NT2/D1 (cell line): ENCODE results near the gene PPFIA1.
"Not testable (repeated sequence)": the region's sequence is repeated elsewhere in the genome, so short reads cannot be mapped to it uniquely, and the experiment has no call there.

Experiments used
- DNase-seq: peaks from one replicate; pipeline ENCODE4 v3.0.0-alpha.2; 2011; ENCODE audit warnings: low read depth, low spot score
- H3K27me3 ChIP-seq: 2 replicates; pipeline ENCODE4 v1.6.0; 2011; ENCODE audit warnings: mild to moderate bottlenecking; ENCODE audit not compliant: insufficient read length, insufficient read depth
- H3K36me3 ChIP-seq: 2 replicates; pipeline ENCODE4 v1.6.1; 2011; ENCODE audit warnings: mild to moderate bottlenecking, low read length, mixed read lengths; ENCODE audit not compliant: insufficient read depth, insufficient read length
- H3K4me1 ChIP-seq: 2 replicates; pipeline ENCODE4 v1.5.1; 2011; ENCODE audit not compliant: insufficient read depth, insufficient read length
- H3K4me3 ChIP-seq: 2 replicates; pipeline ENCODE4 v1.5.1; 2011; ENCODE audit warnings: low read depth; ENCODE audit not compliant: insufficient read length
- H3K9ac ChIP-seq: 2 replicates; pipeline ENCODE4 v1.6.0; 2011; ENCODE audit warnings: low read depth; ENCODE audit not compliant: insufficient read length
- H3K9me3 ChIP-seq: 2 replicates; pipeline ENCODE4 v1.5.1; 2011; ENCODE audit warnings: mild to moderate bottlenecking, low read length; ENCODE audit not compliant: insufficient read depth
- SUZ12 ChIP-seq: IDR thresholded peaks from 2 replicates; pipeline ENCODE4 v1.6.1; 2011; ENCODE audit not compliant: insufficient read length, insufficient read depth; ENCODE audit errors: extremely low read depth
- YY1 ChIP-seq: IDR thresholded peaks from 2 replicates; pipeline ENCODE4 v1.6.1; 2011; ENCODE audit not compliant: insufficient read length, insufficient read depth
- ZNF274 ChIP-seq: IDR thresholded peaks from 2 replicates; pipeline ENCODE4 v1.6.1; 2011; ENCODE audit warnings: mild to moderate bottlenecking, low read depth, low read length

PPFIA1 gene

DNA sequence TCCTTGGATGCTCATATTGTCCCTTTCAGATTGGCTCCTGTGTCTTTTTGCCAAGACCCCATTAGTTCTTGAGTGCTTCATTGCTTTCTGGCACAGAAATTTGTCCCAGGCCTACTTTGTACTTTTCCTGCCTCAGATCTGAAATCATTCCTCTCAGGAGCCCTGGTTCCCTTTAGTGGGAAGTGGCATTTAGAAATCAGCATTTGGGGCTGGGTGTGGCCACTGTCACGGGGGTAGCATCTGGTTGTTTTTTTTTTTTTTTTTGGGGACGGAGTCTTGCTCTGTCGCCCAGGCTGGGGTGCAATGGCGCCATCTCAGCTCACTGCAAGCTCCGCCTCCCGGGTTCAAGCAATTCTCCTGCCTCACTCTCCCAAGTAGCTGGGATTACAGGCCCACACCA, 18.2 kb downstream of the PPFIA1 start:
- H3K9ac ChIP-seq, result no peak overlapping the region
- no peaks in the 10 kb centered on the region for H3K4me1 ChIP-seq
- DNase-seq, result no peak
- peaks cover 69% of the 10 kb centered on the region for H3K36me3 ChIP-seq
- peaks cover 6% of the 10 kb centered on the region; the same call in 1 of the 2 replicates for H3K9me3 ChIP-seq
- no peak for TF ChIP-seq SUZ12
- no peak for TF ChIP-seq YY1
- TF ChIP-seq ZNF274, result no peak
- no peak overlapping the region for H3K4me3 ChIP-seq
- no peaks in the 10 kb centered on the region for H3K27me3 ChIP-seq

GRCh38 chr11:70289582-70289981, 19.1 kb downstream of the PPFIA1 start:
- DNase-seq, result no peak
- peaks cover 70% of the 10 kb centered on the region for H3K36me3 ChIP-seq
- H3K9me3 ChIP-seq, result peaks cover 12% of the 10 kb centered on the region; the same call in 1 of the 2 replicates
- H3K4me1 ChIP-seq, result no peaks in the 10 kb centered on the region
- H3K9ac ChIP-seq, result no peak overlapping the region
- no peaks in the 10 kb centered on the region for H3K27me3 ChIP-seq
- TF ChIP-seq SUZ12, result no peak
- H3K4me3 ChIP-seq, result no peak overlapping the region

DNA sequence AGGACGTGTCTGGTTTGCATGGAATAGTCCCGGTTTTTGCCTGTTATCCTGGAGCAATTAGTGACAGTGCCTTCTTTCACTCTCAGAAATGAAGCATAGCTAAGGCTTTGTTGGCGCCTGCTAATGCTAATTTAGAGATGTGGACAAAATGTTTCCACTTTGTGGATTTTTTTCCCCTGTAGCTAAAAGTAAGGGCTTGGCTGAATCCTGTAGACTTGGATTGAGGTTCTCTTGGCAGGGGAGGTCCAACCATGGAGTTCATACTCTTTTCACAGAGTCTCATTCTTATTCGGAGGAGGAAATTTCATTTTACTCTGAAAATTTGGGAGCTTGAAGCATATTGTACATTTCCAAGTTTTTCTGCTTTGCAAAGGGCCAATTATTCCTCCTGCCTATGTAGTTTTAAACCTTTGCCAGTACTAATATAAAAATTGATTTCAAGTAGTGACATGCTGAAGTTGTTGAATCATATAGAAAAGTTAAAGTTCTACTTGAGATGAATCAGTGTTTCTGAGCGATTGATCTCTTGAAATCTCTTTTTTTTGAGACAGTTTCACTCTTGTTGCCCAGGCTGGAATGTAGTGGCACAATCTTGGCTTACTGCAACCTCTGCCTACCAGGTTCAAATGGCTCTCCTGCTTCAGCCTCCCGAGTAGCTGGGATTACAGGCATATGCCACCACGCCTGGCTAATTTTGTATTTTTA, 20.0 kb downstream of the PPFIA1 start:
- H3K9me3 ChIP-seq, result peaks cover 12% of the 10 kb centered on the region; the same call in 1 of the 2 replicates
- no peaks in the 10 kb centered on the region for H3K4me1 ChIP-seq
- no peaks in the 10 kb centered on the region for H3K27me3 ChIP-seq
- DNase-seq, result no peak
- H3K9ac ChIP-seq, result no peak overlapping the region
- H3K36me3 ChIP-seq, result peaks cover 64% of the 10 kb centered on the region
- no peak overlapping the region for H3K4me3 ChIP-seq
- TF ChIP-seq ZNF274 (no peak), YY1 (no peak), SUZ12 (no peak)

DNA sequence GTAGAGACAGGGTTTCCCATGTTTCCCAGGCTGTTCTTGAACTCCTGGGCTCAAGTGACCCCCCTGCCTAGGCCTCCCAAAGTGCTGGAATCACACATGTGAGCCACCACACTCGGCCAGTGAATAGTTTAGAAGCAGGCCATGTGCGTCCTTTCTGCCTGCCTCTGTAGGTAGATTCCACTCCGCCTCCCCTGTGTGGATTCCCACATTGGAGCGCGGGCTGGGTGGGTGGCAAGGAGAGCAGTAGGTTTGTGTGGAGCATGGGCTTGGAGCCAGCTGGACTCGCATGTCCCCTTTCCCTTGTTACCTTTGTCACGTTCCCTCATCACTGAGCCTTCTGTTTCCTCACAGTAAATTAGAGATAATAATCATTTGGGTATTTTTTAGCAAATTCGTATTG, 21.7 kb downstream of the PPFIA1 start:
- DNase-seq, result no peak
- TF ChIP-seq YY1 (no peak), SUZ12 (no peak), ZNF274 (no peak)
- Histone ChIP-seq H3K9ac (no peak overlapping the region), H3K27me3 (no peaks in the 10 kb centered on the region), H3K4me1 (no peaks in the 10 kb centered on the region), H3K4me3 (no peak overlapping the region), H3K36me3 (peaks cover 52% of the 10 kb centered on the region), H3K9me3 (peaks cover 15% of the 10 kb centered on the region; the same call in 1 of the 2 replicates)

DNA sequence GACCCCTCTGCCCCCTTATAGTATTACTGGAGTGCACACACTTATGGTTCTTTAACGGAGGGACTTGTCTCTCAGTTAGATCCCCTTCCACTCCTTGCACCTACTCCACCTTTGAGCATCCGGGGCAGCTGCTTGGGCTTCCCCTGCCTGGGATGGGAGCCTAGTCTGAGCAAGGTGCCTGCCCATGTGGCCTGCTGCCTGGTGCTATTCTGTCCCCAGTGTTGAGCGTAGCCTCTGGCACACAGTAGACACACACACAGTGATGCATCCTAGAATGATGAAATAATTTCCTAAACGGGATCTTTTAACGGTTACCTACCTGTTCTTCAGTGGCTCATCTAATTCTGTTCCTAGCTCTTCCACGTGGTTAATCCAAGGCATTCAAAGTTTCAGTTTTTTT, 22.4 kb downstream of the PPFIA1 start:
- Histone ChIP-seq H3K4me3 (no peak overlapping the region), H3K4me1 (peaks cover 2% of the 10 kb centered on the region), H3K9me3 (peaks cover 15% of the 10 kb centered on the region; the same call in 1 of the 2 replicates), H3K9ac (no peak overlapping the region), H3K27me3 (no peaks in the 10 kb centered on the region), H3K36me3 (peaks cover 51% of the 10 kb centered on the region)
- TF ChIP-seq SUZ12 (no peak), YY1 (no peak), ZNF274 (no peak)
- DNase-seq, result no peak

DNA sequence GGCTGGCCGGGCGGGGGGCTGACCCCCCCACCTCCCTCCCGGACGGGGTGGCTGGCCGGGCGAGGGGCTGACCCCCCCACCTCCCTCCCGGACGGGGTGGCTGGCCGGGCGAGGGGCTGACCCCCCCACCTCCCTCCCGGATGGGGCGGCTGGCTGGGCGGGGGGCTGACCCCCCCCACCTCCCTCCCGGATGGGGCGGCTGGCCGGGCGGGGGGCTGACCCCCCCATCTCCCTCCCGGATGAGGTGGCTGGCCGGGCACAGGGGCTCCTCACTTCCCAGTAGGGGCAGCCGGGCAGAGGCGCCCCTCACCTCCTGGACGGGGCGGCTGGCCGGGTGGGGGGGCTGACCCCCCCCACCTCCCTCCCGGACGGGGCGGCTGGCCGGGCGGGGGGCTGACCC, 24.7 kb downstream of the PPFIA1 start:
- not testable (repeated sequence) for DNase-seq, H3K9ac ChIP-seq, H3K27me3 ChIP-seq, H3K4me3 ChIP-seq, H3K4me1 ChIP-seq
- peaks cover 15% of the 10 kb centered on the region; the same call in 1 of the 2 replicates for H3K9me3 ChIP-seq
- H3K36me3 ChIP-seq, result peaks cover 55% of the 10 kb centered on the region

GRCh38 chr11:70296681-70297080, 26.2 kb downstream of the PPFIA1 start:
- peaks cover 54% of the 10 kb centered on the region for H3K36me3 ChIP-seq
- H3K9ac ChIP-seq, result no peak overlapping the region
- peaks cover 15% of the 10 kb centered on the region; the same call in 1 of the 2 replicates for H3K9me3 ChIP-seq
- peaks cover 2% of the 10 kb centered on the region for H3K4me1 ChIP-seq
- TF ChIP-seq SUZ12 (no peak), YY1 (no peak), ZNF274 (no peak)
- no peak for DNase-seq
- H3K4me3 ChIP-seq, result no peak overlapping the region
- no peaks in the 10 kb centered on the region for H3K27me3 ChIP-seq
